Activated gamma-delta T cell (primary cell): Measurements from ENCODE around the gene GRK5.
"Not testable (repeated sequence)": the region's sequence is repeated elsewhere in the genome, so short reads cannot be mapped to it uniquely, and the experiment has no call there.

Experiments used
- DNase-seq: peaks from one replicate; lab custom pipeline; 2025; lab: John Stamatoyannopoulos, UW

GRK5 gene

DNA sequence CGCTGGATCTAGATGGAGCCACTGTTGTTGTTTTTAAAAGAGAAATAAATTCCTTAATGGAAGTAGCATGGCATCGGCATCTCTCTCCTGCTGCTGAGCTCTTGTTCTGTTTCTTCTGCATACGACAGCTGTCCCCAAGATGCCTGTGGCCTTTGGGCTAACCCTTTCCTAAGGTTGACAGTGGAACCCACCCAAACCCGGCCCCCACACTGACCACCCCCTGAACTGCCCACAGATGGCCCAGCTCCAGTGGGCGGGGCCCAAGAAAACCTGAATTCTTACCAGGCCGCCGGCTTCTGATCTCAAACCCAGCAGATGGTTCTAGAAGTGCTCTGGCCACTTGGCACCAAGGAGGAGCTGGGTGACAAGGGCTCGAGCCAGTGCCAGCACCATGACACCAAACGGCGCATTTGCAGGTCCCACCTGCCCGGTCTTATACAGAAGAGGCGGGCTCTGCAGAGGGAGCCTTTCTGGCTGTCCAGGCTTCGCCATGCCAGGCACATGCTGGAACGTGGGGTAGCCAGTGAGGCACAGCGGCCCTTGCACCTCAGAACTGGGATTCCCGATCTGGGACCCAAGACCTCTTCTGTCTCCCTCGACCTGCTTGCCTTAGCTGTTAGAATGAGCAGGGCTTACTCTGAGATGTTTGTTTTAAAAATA is 252.4 kb downstream of the GRK5 start:
- DNase-seq: no peak

- no peak for DNase-seq
Observed at GRCh38 chr10:119460369-119461195, 253.2 kb downstream of the GRK5 start.

DNA sequence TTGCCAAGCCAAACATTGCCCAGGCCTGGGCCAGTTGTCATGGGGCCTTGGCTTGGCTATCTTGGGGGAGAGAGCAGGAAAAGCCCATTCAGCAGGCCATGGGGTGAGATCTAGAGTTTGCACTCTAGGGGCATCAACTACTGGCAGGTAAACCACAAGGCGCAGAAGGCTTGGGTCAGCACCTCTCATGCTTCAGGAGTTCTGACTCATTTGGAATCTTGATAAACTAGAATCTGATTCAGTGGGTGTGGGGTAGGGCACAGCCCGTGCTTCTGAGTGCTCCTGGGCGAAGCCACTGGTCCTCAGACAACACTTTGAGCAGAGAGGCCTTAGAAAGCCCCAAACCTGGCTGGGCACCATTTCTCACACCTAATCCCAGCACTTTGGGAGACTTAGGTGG is 254.0 kb downstream of the GRK5 start:
- DNase-seq: no peak

GRCh38 chr10:119461923-119462322 is 254.6 kb downstream of the GRK5 start:
- DNase-seq: no peak

GRCh38 chr10:119462773-119463172 is 255.4 kb downstream of the GRK5 start:
- DNase-seq: no peak

GRCh38 chr10:119463195-119463594 is 255.8 kb downstream of the GRK5 start:
- DNase-seq: not testable (repeated sequence)

- DNase-seq: no peak
Observed at GRCh38 chr10:119465085-119465484, 257.7 kb downstream of the GRK5 start.

DNA sequence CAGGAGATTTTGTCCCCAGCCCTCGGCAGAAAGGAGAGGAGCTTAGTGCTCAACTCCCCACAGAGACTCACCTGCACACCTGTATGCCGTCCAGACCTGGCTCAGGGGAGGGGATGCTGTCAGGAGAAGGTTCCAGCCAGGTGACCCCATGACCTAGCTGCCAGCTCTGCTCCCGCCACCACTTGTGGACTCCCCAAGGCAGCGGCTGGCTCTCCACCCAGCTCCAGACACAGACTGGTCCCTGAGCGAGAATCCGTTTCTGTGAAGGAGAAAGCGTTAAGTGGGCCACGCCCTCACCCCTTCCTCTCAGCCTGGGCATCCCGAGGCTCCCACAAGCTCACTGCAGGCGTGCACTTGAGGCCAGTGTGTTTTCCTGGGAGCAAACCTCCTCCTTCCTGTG is 258.7 kb downstream of the GRK5 start:
- DNase-seq: no peak

DNA sequence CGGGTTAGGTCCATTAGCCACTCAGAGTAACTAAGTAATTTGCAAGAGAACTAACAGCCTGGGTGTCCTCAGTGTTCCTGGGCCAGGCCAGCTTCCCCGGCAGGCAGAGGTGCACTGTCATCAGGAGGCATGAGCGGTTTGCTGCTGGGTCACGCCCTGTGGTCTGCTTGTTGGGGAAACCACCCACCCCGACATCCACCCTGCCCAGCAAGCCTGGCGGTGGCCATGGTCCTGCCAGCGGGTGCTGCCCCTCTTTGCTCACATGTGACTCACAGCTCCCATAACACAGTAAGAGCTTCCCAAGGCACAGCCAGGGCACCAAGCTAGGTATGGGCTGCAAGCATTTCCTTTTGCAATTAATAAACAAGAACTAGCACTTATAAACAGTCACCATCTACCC is 259.3 kb downstream of the GRK5 start:
- DNase-seq: no peak

GRCh38 chr10:119468542-119469324 is 261.4 kb downstream of the GRK5 start:
- DNase-seq: no peak

DNA sequence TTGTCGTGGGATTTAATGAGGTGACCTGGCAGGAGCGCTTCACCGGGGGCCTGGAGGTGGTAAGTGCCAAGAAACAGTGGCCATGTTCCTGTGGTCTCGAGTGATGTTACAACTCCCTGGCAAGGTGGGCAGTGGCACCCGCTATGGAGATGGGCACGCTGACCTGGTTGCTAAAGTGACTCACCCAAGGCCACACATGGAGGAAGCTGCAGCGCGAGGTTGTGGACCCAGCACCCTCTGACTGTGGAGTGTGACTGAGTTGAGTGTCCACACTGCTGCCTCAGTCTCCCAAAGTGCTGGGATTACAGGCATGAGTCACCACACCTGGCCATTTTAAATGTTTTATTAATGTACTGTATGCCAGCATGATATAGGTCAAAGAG is 261.9 kb downstream of the GRK5 start:
- no peak for DNase-seq

- DNase-seq: no peak
Observed at GRCh38 chr10:119469846-119470245, 262.5 kb downstream of the GRK5 start.

DNA sequence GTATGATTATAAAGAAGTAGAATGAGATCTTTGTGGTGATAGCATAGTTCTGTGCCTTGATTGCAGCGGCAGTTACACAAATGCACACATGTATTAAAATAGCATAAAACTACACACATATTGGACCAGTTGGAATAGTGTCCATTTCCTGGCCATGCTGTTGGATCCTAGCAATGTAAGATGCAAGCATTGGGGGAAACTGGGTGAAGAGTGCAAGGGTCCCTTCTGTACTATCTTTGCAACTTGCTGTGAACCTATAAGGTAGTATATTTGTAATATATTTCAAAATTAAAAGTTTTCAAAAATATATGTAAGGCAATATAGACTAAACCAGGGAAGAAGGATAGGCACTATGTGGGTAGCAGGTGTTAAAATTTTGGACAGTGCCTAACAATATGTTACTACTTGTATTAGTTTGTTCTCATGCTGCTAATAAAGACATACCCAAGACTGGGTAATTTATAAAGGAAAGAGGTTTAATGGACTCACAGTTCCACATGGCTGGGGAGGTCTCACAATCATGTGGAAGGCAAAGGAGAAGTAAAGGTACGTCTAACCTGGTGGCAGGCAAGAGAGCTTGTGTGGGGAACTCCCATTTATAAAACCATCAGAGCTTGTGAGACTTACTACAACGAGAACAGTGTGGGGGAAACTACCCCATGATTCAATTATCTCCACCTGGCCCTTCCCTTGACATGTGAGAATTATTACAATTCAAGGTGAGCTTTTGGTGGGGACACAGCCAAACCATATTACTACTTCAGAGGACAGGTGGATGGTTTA is 263.7 kb downstream of the GRK5 start:
- no peak for DNase-seq

- no peak for DNase-seq
Observed at GRCh38 chr10:119473771-119474170, 266.4 kb downstream of the GRK5 start.

GRCh38 chr10:119474606-119475005 is 267.2 kb downstream of the GRK5 start:
- DNase-seq: no peak

GRCh38 chr10:119477444-119477843 is 270.1 kb downstream of the GRK5 start:
- no peak for DNase-seq

- no peak for DNase-seq
Observed at GRCh38 chr10:119478111-119478802, 270.9 kb downstream of the GRK5 start.

GRCh38 chr10:119478811-119479341 is 271.5 kb downstream of the GRK5 start:
- DNase-seq: no peak

DNA sequence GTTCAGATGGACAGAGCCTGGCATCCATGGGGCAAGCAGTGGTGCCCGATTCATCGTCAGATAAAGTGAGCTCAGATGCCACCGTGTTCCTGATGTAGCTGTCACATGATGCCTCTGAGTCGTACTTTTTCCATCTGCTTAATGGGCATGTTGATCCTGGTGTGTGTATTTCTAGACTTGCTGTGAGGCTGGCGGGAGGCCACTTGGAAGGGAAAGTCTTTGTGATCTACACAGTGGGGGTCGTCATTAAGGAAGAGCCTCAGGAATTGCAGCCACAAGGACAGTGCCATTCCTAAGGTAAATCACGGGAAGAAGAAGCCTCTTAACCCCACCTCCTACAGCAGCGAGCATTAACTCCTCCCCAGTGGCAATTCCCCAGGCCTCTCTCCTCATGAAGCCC is 272.2 kb downstream of the GRK5 start:
- DNase-seq: no peak

- no peak for DNase-seq
Observed at GRCh38 chr10:119480667-119481066, 273.3 kb downstream of the GRK5 start.

DNA sequence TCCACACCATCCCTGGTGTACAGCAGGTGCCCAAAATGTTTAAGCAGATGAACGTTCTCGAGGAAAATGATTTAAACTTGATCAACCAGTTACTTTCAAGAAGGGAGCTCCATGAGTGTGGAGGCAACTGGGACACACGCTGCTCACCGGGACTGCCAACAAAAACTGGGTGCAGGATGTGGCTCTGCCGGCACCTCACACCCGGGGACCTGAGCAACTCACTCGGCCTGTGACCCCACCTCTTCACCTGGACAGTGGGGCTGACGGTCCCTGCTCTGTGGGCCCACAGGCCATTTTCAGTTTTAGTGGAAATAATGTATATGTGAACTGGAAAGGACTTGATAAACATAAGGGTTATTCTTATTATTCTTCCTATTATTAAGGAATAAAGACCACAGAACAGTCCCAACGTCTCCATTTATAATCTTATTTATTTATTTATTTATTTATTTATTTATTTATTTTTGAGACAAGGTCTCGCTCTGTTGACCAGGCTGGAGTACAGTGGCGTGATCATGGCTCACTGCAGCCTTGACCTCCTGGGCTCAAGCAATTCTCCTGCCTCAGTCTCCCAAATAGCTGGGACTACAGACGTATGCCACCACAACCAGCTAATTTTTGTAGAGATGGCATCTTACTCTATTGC is 274.5 kb downstream of the GRK5 start:
- DNase-seq: no peak
